GM12872 (cell line): ENCODE measurements around the gene CIC.

Experiments
- TF ChIP-seq, protein P1 (sequence below): IDR thresholded peaks from 3 replicates; pipeline ENCODE4 v1.5.1; 2011; ENCODE audit warnings: low read depth, mild to moderate bottlenecking, low read length, moderate library complexity; ENCODE audit not compliant: insufficient read depth

Gene CIC

DNA sequence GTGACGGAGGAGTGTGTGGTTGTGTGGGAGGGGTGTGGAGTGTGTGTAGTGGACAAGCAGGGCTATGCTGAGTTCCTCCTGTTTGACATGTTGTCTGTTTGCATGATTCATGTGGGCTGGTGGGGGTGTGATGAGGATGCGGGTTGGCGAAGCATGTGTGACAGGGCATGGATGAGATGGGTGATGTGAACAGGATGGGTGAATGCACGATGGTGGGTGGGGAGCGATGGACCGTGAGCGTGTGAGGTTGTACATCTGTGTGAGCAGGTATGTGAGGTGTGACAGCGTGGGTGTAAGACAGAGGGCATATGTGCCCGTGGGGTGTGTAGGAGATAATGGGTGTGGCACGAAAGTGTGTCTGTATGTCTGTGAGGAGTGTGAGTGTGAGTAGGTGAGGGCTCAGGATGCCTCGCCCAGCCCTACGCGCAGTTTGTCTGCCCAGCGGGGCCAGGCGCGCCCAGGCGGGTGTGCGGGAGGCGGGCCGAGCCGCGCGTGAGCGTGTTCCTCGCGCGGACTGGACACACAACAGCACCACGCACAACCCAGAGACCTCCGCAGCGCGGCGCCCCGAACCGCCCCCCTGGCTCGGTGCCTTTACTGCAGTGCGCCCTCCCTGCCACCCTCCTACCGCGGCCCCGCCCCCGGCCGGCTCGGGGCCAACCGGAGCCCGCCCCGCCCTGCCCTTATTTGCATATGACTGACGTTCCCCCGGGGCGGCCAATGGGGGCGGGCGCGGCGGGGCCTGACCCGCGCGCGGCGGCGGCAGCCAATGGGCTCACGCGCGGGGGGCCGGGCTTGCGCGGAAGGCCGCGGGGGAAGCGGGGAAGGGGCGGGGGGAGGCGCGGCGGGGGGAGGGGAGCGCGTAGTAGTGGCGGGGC lies 14.4 kb downstream of the CIC start:
- TF ChIP-seq, protein P1, sequence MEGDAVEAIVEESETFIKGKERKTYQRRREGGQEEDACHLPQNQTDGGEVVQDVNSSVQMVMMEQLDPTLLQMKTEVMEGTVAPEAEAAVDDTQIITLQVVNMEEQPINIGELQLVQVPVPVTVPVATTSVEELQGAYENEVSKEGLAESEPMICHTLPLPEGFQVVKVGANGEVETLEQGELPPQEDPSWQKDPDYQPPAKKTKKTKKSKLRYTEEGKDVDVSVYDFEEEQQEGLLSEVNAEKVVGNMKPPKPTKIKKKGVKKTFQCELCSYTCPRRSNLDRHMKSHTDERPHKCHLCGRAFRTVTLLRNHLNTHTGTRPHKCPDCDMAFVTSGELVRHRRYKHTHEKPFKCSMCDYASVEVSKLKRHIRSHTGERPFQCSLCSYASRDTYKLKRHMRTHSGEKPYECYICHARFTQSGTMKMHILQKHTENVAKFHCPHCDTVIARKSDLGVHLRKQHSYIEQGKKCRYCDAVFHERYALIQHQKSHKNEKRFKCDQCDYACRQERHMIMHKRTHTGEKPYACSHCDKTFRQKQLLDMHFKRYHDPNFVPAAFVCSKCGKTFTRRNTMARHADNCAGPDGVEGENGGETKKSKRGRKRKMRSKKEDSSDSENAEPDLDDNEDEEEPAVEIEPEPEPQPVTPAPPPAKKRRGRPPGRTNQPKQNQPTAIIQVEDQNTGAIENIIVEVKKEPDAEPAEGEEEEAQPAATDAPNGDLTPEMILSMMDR = 0 out of 3 replicates have a peak, but pooled peaks have one; percentile 10

DNA sequence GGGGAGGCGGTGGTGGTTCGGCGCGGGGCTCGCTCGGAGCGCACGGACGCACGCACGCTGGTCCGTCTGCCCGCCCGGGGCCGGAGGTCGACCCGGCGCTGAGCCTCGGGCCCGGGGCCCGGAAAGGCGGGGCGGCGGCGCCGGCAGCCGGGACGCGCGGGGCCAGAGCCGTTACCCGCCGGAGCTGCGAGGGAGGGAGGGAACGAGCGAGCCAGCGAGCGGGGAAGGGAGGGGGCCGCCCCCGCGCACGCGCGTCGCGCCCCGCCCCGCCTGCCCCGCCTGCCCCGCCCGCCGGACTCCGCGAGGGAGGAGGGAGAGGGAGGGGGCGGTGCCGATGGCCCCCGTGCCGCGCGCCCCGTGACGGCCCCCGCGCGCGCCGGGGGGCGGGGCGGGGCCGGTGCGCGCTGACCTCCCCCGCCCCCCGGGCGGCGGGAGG lies 15.0 kb downstream of the CIC start:
- TF ChIP-seq, protein P1 = no peak

DNA sequence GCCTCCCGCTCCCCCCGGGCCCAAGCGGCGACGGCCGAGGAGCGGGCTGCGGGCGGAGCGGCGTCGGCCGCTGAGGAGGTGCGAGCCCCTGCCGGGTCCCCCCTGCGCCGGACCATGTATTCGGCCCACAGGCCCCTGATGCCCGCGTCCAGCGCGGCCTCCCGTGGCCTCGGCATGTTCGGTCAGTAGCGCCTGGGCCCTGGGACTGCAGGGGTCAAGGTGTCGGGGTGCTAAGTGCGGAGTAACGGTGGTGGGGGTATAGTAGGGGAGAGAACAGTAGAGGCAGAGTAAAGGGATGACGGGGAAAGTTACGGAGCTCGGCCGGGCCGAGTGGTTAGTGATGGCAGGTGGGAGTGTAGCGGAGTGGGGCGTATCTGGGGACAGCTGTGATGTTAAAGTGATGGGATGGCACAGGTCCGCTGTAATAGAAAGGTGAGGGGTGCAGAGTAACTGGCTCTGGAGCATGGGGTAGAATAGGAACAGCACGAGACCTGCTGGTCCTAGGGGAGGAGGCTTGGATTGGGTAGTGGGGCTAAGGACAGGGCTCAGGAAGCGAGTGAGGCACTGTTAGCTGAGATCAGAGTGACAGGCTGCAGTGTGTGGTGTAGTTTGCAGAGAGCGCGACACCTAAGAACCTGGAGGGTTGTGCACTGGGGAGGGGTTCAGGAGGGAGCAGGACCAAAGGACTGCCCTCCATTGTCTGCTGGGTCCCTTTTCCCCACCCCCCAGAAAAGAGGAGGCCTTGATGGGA lies 15.7 kb downstream of the CIC start:
- TF ChIP-seq, protein P1 = no peak

- TF ChIP-seq, protein P1 = 0 out of 3 replicates have a peak, but pooled peaks have one; percentile 25
Observed at GRCh38 chr19:42285541-42285941, 16.5 kb downstream of the CIC start.

DNA sequence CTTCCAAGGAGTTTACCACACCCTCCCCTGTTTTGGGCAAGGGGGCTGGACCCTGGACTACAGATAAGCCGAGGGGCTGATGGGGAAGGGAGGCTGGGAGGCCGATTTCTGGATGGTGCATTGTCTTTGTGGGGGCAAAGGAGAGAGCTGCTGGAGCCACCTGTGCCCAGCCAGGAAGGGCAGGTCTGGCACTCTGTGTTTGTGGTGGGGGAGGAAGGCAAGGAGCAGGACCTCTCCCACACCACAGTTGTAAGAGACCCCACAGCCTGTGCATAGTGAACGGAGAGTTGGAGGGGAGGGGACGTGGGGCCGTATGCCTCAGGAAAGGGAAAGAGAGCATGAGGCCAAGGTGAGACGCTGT lies 16.9 kb downstream of the CIC start:
- TF ChIP-seq, protein P1 = no peak

GRCh38 chr19:42286349-42287016 lies 17.4 kb downstream of the CIC start:
- TF ChIP-seq, protein P1 = no peak
